HG03520 (cell line): Measurements from ENCODE around the gene MUC2.

Source experiments
- ATAC-seq: cut with Tn5 transposase; IDR thresholded peaks from one replicate; pipeline ENCODE4 v1.9.1; 2021; ENCODE audit warnings: mild to moderate bottlenecking, moderate library complexity; ENCODE audit not compliant: unreplicated experiment

The MUC2 gene

DNA sequence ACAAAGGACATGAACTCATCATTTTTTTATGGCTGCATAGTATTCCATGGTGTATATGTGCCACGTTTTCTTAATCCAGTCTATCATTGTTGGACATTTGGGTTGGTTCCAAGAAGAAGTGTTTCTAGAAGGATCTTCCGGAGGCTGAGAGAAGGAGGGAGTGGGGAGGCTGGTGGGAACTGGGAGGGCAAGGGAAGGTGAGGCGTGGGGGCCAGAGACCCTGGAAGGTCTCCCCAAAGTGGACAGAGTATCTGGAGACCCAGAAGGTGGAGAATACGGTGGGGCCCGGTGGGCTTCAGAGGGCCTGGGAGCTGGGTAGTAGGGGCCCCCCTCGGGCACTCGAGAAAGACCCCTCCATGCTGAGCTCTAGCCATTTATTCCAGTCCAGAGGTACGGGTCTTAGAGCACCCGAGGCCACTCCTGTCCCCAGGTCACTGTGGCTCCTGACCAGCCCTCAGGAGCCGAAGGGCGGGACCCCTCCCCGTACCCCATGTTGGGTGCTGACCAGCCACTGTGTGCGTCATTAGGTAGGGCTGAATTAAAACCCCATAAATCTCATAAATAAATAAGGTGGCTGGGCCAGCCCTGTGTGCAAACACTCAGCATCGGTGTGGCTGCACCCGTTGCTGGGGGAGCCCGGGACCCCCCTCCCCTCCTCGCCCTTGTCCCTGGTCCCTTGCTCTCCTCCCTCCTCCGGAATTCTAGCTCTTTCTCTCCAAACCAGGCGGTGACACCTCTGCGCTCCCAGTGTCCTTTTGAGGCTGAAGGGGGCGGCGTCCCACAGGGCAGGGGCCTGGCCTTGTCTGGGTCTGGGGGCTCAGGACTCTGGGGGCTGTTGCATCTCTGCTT lies 44.3 kb downstream of the MUC2 start:
- ATAC-seq = no peak

DNA sequence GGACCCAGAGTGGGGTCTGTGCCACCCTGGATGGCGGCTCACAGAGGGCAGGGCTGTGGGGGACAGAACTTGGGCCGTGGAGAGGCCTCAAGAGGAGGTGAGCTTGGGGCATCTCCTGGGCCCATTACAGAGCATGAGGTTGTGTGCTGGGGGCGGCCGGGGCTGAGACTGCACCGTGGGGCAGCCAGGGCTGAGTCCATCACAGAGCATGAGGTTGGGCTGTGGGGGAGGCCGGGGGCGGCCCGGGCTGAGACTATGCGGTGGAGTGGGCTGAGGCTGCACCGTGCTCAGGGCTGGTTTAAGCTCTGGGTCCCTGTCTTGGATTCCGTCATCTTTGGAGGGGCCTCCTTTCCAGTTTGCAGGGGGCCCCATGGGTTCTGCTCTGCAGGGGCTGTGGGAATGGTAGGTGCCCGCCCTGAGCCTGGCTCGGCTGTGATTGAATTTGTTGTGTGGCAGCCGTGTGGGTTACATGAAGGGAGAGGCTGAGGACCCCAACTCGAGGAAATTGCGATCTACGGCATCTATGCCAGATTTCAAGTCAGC lies 45.0 kb downstream of the MUC2 start:
- ATAC-seq = no peak

DNA sequence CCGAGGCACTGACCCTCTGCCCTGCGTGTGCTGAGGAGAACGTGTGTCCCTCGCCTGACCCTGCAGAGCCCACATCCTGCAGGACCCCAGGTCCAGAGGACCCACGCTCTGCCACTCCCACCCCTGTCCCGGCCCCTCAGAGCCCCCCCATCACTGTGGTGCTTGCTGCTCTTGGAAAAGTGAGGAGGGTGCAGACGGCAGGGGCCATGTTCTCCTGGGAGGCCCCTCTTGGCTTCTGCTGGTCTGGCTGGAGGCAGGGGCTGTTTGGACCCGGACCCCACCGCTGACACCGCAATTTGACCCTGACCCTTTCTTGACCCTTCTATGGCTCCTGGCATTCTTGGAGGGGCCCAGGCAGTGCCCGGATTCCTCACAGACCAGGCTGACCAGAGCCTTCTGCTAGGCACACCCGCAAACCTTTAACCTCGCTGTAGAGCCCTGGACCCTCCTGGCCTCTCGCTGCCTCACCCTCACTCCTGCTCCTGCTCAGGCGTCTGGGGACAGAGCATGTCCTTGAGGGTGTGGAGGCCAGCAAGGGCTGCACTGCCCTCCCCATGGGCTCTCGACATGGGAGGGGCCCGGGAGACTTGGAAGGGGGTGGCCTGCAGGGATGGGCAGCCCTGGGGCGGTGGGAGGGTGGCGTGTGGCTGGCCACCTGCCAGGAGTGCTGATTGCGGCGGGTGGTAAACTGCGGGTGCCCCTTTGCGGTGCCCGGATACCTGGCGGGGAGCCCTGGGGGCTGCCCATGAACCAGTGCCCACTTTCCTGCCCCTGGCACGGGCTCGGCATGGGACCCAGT lies 46.1 kb downstream of the MUC2 start:
- ATAC-seq = no peak

DNA sequence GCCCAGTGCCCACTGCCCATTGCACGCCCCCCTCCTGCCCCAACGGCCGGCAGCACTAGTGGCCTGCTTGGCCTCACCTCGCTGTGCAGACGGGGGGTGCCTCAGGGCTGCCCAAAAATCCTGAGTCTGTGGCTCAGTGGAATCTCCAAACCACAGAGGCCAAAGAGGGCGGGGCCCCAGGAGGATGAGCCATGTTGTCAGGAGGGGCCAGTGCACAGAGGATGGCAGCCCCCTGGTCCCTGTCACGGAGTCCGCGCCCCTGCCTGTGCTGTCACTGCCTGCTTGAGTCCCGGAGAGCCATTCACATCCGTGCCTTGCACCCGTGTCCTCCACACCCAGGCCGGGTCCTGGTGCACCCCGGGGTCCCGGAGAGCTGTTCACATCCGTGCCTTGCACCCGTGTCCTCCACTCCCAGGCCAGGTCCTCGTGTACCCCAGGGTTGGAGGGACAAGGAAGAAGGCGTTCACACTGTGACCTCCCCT lies 46.7 kb downstream of the MUC2 start:
- ATAC-seq = no peak

DNA sequence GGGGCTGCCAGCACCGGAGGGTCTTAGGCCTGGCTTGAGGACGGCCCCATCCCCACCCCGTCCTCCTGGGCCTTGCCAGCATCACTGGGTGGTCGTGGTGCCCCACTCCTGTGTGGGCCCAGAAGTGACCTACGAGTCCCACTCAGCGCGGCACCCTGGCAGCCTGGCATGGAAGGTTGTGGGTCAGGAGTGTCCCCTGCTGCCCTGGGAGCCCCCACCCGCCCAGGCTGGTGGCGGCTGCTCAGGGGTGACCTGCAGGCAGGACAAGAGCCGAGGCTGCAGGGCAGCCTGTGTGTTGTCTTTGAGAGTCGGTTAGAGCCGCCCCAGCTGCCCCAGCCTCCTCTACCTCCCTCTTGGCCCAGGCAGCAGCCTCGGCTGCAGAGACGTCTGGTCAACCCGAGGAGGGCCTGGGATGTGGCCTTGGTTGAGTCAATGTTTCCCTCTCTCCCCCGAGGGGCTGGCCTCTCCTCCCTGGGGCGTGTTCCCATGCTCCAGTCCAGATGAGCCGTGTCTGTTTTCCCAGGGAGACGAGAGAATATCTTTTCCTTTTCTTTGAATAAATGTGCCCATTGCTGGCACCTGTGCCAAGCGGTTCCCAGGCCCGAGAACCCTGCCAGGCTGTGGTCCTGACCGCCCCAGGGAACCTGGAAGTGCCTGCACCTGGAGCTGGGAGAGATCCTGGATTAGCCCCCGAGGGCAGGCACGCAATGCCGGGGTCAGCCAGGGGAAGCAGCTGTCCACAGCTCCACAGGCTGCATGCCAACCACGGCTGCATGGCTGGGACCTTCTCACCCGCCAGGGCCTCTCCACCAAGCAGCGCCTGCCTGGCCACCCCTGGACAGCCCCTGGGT lies 47.4 kb downstream of the MUC2 start:
- no peak for ATAC-seq

DNA sequence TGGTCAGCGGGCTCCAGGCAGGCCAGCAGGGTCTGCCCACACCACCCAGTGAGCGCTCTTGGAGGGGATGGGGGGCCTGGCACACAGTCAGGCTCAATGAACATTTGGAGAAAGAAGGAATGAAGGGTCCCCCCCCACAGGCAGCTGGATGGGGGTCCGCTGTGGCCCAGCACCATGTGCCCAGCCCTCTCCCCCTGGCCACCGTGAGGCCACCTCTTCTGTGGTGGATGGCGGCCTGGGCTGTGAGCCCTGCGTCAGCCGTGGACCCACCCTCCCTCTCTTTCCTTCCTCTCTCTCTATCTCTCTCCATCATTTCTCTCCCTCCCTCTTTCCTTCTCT lies 48.0 kb downstream of the MUC2 start:
- no peak for ATAC-seq

DNA sequence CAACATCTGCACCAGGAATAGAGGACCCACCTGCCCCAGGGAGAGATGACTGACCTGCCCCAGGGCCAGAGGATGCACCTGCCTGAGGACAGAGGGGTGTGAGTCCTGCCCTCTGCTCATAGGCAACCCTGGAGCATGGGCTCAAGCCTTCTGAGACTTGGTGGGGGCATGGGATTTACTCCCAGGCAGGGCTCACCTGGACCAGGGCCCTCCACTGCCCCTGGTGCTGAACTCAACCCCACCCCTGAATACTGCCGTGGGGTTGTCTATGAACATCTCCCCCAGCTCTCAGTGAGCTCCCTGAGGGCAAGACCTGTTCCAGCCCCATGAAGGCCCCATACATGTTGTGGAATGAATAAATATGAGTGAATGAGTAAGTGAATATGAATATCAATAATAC lies 49.3 kb downstream of the MUC2 start:
- ATAC-seq = no peak
